Inferior parietal cortex (tissue), 1 donor: ENCODE results near the gene NT5C1A.

Experiments
- DNase-seq: peaks from one replicate; pipeline ENCODE4 v3.0.0-alpha.2; 2016; ENCODE audit errors: extremely low spot score

Gene NT5C1A

GRCh38 chr1:39659538-39659937 lies 12.4 kb downstream of the NT5C1A start:
- no peak for DNase-seq

- DNase-seq, result no peak
Measured at GRCh38 chr1:39659110-39659509, 12.8 kb downstream of the NT5C1A start.

GRCh38 chr1:39657923-39658485 lies 13.9 kb downstream of the NT5C1A start:
- DNase-seq, result peak; percentile 74

DNA sequence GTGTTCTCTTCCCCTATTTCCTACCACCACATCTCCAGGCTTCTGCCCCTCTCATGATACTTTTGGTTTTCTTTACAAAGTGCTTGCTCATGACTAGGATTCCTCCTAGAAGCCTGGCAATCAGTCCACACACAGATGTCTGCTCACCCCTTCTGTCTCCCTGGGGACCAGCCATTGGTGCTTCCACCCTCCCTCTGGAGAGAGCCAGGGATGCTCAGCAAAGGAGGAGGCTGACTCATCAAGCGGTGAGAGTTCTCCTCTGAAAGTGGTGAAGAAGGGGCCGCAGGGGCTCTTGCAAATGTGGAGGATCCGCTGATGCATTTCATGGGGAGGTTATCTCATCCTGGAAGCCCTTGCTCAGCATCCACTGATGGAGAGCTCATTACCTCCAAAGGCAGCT lies 14.5 kb downstream of the NT5C1A start:
- no peak for DNase-seq

- no peak for DNase-seq
Measured at GRCh38 chr1:39656391-39656790, 15.5 kb downstream of the NT5C1A start.

- no peak for DNase-seq
Measured at GRCh38 chr1:39655578-39656268, 16.2 kb downstream of the NT5C1A start.

DNA sequence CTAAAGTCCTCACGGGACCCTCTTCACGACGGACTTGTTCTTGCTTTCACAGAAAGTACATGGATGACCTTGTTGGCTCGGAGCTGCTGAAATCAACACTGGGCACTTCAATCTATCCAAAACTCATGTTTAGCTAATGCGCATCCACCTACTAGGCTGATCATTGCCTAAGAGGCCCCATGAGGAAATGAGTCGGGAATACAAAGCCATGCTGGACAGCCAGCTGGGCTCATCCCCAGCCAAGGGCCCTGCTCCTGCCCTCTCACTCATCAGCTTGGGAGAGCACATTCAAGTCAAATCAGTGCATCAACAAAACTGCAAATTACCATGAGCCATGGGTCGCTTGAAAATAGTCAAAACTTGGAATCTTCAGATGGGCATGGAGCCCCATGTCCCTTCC lies 17.6 kb downstream of the NT5C1A start:
- DNase-seq, result no peak

DNA sequence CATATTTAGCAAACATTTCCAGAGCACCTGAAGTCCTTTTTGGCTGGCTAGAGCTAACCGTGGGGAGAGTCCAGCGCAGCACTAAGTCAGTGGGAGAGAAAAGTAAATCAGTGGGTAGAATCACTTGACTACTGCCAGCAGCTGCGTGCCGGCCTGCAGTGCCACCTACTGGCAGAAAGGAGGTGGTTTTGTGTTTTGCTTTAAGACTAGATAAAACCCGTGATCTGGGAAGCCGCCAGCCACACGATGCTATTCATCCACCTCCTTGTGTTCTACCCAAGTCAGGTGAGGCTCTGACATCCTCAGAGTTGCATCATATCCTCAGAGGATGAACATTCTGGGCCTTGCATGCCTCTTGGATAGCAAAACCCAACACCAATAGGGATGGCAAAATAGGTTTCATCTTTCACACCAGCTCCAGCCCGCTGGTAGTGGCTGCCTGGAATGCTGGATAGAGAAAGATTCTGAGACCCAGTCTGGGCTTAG lies 18.3 kb downstream of the NT5C1A start:
- peak; percentile 83 for DNase-seq

DNA sequence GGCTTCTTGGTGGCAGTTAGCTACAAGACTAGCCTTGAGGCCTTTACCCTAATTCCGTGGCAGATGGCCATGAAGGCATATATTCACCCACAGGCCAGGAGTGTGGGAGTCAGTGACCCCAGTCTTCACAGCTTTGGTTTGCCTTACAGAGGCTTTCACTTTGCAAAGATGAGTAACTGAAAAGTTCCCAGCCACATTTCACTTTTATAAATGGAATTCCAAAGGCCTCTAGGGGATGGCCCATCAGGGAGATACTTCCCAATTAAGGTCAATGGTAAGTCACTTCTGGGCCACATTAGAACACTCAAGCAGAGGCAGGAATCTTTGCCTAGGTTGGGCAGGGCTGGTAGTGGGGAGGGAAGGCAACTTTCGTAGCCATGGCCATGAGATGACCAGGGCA lies 19.4 kb downstream of the NT5C1A start:
- DNase-seq, result no peak

- no peak for DNase-seq
Measured at GRCh38 chr1:39652105-39652504, 19.8 kb downstream of the NT5C1A start.

GRCh38 chr1:39650431-39650830 lies 21.5 kb downstream of the NT5C1A start:
- DNase-seq, result no peak

DNA sequence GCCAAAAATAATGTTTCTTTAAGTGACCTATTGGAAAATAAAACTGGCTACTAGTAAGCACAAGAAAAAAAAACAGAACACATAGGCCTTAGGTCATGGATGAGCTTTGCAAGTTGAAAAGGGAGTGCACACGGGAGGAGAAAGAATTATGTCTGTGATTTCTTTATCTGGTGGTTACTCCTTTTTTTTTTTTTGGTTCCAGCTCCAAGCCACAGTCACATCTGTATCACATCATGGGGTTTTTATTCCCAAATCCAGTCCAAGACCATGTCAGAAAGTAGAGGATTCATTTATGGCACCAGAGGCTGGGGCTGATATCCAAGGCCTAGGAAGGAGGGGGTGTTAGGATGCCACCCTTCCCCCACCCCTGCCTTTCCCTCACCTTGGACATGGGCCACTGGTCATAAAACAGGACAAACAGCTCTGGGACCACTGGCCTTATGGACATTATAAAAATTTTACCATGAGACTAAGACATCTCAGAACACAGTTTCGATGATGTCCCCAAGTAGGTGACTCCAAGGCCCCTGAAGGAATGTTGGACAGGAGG lies 22.2 kb downstream of the NT5C1A start:
- DNase-seq, result no peak

DNA sequence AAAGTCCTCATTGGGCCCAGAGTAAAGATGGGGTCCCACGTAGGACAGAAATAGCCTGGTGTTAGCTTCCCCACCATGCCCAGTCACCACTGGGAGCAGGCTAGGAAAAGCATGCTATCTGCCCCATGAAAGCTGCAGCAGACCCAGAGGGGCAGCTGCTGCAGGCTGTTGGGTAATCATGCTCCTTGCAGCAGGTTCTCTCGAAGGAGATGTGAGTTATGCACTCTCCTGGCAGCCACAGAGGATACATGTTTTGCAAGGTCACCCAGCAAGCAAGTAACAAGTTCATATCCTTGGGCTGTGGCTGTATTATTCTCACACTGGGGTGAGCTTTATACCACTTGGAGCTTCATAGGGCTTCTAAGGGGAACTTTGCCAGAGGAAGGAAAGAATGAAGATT lies 23.4 kb downstream of the NT5C1A start:
- no peak for DNase-seq

DNA sequence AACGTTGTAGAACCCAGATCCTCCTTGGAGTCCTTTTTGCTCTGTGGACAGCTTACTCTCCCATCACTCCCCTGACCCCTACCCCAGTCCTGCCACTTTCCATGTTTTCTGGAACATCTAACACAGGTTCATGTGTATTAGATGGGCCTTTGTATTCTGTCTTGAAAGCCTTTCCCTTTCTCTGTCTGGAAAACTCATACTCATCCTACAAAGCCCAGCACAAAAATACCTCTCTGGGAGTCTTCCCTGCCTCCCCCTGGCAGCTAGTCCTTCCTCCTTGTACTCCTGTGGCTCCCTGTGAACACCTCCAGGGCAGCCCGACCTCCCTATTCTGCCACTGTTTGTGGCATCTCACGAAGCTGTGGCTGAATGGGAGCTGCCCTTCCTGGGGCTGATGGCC lies 24.7 kb downstream of the NT5C1A start:
- no peak for DNase-seq

- no peak for DNase-seq
Measured at GRCh38 chr1:39646232-39647081, 25.4 kb downstream of the NT5C1A start.

- DNase-seq, result no peak
Measured at GRCh38 chr1:39645411-39646043, 26.4 kb downstream of the NT5C1A start.

GRCh38 chr1:39643705-39644104 lies 28.2 kb downstream of the NT5C1A start:
- DNase-seq, result no peak

- DNase-seq, result no peak
Measured at GRCh38 chr1:39642796-39643195, 29.1 kb downstream of the NT5C1A start.

- no peak for DNase-seq
Measured at GRCh38 chr1:39640861-39641260, 31.0 kb downstream of the NT5C1A start.

GRCh38 chr1:39639305-39640130 lies 32.4 kb downstream of the NT5C1A start, which contains the start of gene HEYL:
Gene HEYL (minus strand): TSS chr1:39639643. CDS start chr1:39639625, 18 bp downstream.
- DNase-seq, result no peak

DNA sequence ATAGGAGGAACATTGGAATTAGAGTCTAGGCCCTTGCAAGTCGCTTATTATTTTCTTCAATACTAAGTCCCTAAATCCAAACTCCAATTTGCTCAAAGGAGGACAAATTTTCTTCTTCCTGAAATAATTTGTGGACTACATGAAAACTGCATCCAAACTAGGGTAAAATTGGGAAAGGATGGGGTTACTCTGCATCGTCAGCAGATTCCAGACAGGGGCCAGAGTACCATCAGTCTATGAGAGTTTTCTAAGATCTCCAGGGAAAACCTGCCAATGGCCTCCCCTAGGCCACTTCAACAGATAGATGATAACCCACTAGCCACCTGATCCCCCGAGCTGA lies 33.0 kb downstream of the NT5C1A start:
- no peak for DNase-seq
